ENCODE results near the gene GIPC3. TPM values are rescaled to one million over a fixed set of nuclear protein-coding genes. Genes with fewer than 3 reads are reported as not detected.

The GIPC3 gene
- total RNA-seq, 2 donors from 2014 or later: 0.32 to 0.42 TPM

- ATAC-seq (replicated peaks): no peak
These were observed 52.3 kb downstream of the GIPC3 start for GRCh38 chr19:3637621-3638020.

GRCh38 chr19:3638208-3639193 lies 53.2 kb downstream of the GIPC3 start:
- no peaks in the 10 kb centered on the region for H3K27me3 Mint-ChIP-seq
- H3K4me3 Mint-ChIP-seq: no peak overlapping the region
- no peak overlapping the region for H3K27ac Mint-ChIP-seq
- H3K4me1 Mint-ChIP-seq: no peaks in the 10 kb centered on the region
- H3K9me3 Mint-ChIP-seq: no peaks in the 10 kb centered on the region
- H3K36me3 Mint-ChIP-seq (ENCODE audit: low read depth): peaks cover 19% of the 10 kb centered on the region
- no peak for ATAC-seq (replicated peaks)

More at GRCh38 chr19:3637621-3638020, 52.3 kb downstream of the GIPC3 start:
- Mint-ChIP-seq H3K27ac (no peak overlapping the region), H3K4me3 (no peak overlapping the region), H3K27me3 (no peaks in the 10 kb centered on the region), H3K9me3 (no peaks in the 10 kb centered on the region), H3K36me3 (ENCODE audit: low read depth) (peaks cover 19% of the 10 kb centered on the region), H3K4me1 (no peaks in the 10 kb centered on the region)

GRCh38 chr19:3639479-3639878 lies 54.2 kb downstream of the GIPC3 start:
- Mint-ChIP-seq H3K9me3 (no peaks in the 10 kb centered on the region), H3K36me3 (ENCODE audit: low read depth) (peaks cover 19% of the 10 kb centered on the region), H3K27ac (no peak overlapping the region), H3K4me1 (no peaks in the 10 kb centered on the region), H3K27me3 (no peaks in the 10 kb centered on the region), H3K4me3 (no peak overlapping the region)
- no peak for ATAC-seq (replicated peaks)

GRCh38 chr19:3641515-3642269 lies 56.4 kb downstream of the GIPC3 start:
- Mint-ChIP-seq H3K4me1 (no peaks in the 10 kb centered on the region), H3K4me3 (no peak overlapping the region), H3K27me3 (no peaks in the 10 kb centered on the region), H3K9me3 (no peaks in the 10 kb centered on the region), H3K27ac (no peak overlapping the region), H3K36me3 (ENCODE audit: low read depth) (peaks cover 19% of the 10 kb centered on the region)
- no peak for ATAC-seq (replicated peaks)

- Mint-ChIP-seq H3K4me3 (no peak overlapping the region), H3K27me3 (no peaks in the 10 kb centered on the region), H3K9me3 (no peaks in the 10 kb centered on the region), H3K27ac (no peak overlapping the region), H3K36me3 (ENCODE audit: low read depth) (peaks cover 19% of the 10 kb centered on the region), H3K4me1 (no peaks in the 10 kb centered on the region)
- ATAC-seq (replicated peaks): no peak
These were observed 57.0 kb downstream of the GIPC3 start for GRCh38 chr19:3642296-3642695.

Other genes with a start within 250 kb of the GIPC3 start
- gene NFIC, start 218.9 kb upstream of the GIPC3 start, total RNA-seq: 10 to 100 TPM; 16.7 to 18.1 TPM
- gene SMIM24, start 105.0 kb upstream of the GIPC3 start, total RNA-seq: 1 to 10 TPM in 1 of 2 donors, not detected in 1; 1.6 TPM
- not detected for gene SMIM44, start 102.0 kb upstream of the GIPC3 start, total RNA-seq
- 10 to 100 TPM; 11.1 to 22.2 TPM for gene DOHH, start 84.8 kb upstream of the GIPC3 start, total RNA-seq
- 10 to 100 TPM; 51.5 to 64.3 TPM for gene FZR1, start 79.2 kb upstream of the GIPC3 start, total RNA-seq
- 1 to 10 TPM; 2.1 to 4.0 TPM for gene TEKTIP1, start 46.3 kb upstream of the GIPC3 start, total RNA-seq
- 10 to 100 TPM; 38.3 to 64.1 TPM for gene MFSD12, start 27.9 kb upstream of the GIPC3 start, total RNA-seq
- 10 to 100 TPM; 40.0 to 52.3 TPM for gene HMG20B, start 12.5 kb upstream of the GIPC3 start, total RNA-seq
- gene TBXA2R, start 21.4 kb downstream of the GIPC3 start, total RNA-seq: under 1 TPM; 0.32 to 0.37 TPM
- gene CACTIN, start 41.3 kb downstream of the GIPC3 start, total RNA-seq: 10 to 100 TPM; 22.9 to 31.8 TPM
- 10 to 100 TPM; 16.1 to 26.2 TPM for gene PIP5K1C, start 115.0 kb downstream of the GIPC3 start, total RNA-seq
- gene TJP3, start 122.9 kb downstream of the GIPC3 start, total RNA-seq: 1 to 10 TPM; 1.5 to 8.6 TPM
- gene APBA3, start 176.2 kb downstream of the GIPC3 start, total RNA-seq: 10 to 100 TPM; 49.3 to 75.0 TPM
- gene MRPL54, start 177.2 kb downstream of the GIPC3 start, total RNA-seq: 10 to 100 TPM; 25.5 to 57.2 TPM
- gene RAX2, start 186.8 kb downstream of the GIPC3 start, total RNA-seq: not detected
- 10 to 100 TPM; 14.8 to 17.1 TPM for gene MATK, start 200.9 kb downstream of the GIPC3 start, total RNA-seq